ENCODE measurements around the gene ATRNL1. TPM values are rescaled to one million over a fixed set of nuclear protein-coding genes. Genes with fewer than 3 reads are reported as not detected.

Gene ATRNL1
- total RNA-seq, 4 donors from 2014 or later = 0.44 to 1.4 (median 1.1) TPM

GRCh38 chr10:115422624-115423023, 329.5 kb downstream of the ATRNL1 start:
- Histone ChIP-seq H3K9me3 (peaks cover 5% of the 10 kb centered on the region), H3K27me3 (no peaks in the 10 kb centered on the region), H3K36me3 (no peaks in the 10 kb centered on the region), H3K27ac (no peak overlapping the region), H3K4me1 (no peaks in the 10 kb centered on the region), H3K4me3 (no peak overlapping the region)
- no peak for DNase-seq (ENCODE audit: low spot score in 2 of 2)
- 73% methylated on average over 1 of the region's 1 CpG for WGBS
- TF ChIP-seq POLR2A (IDR thresholded peaks at IDR 0.05) (no peak), POLR2AphosphoS5 (IDR thresholded peaks at IDR 0.05) (no peak), EP300 (IDR thresholded peaks at IDR 0.05) (no peak), CTCF (IDR thresholded peaks at IDR 0.05) (no peak)

DNA sequence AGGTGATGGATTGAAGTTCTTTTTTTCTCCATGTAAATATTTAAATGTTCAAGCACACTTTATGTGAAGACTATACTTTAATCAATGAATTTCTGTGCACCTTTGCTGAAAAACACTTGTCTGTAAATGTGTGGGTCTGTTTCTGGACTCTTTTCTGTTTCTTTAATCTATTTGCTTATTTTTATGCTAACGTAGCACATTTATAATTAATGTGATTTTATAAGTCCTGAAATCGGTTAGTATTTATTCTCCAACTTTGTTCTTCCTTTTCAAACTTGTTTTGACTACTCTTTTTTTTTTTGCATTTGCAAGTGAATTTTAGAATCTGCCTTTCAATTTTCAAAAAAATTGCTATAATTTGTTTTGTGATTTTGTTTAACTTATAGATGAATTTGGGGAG, 334.4 kb downstream of the ATRNL1 start:
- no peak overlapping the region for H3K27ac ChIP-seq
- no peak overlapping the region for H3K4me3 ChIP-seq
- no peaks in the 10 kb centered on the region for H3K27me3 ChIP-seq
- DNase-seq (ENCODE audit: low spot score in 2 of 2) = no peak
- no peak for TF ChIP-seq POLR2A (IDR thresholded peaks at IDR 0.05)
- TF ChIP-seq CTCF (IDR thresholded peaks at IDR 0.05) = no peak
- no peak for TF ChIP-seq EP300 (IDR thresholded peaks at IDR 0.05)
- no peak for TF ChIP-seq POLR2AphosphoS5 (IDR thresholded peaks at IDR 0.05)
- no peaks in the 10 kb centered on the region for H3K9me3 ChIP-seq
- H3K36me3 ChIP-seq = no peaks in the 10 kb centered on the region
- 84% methylated on average over 2 of the region's 2 CpGs for WGBS
- no peaks in the 10 kb centered on the region for H3K4me1 ChIP-seq

DNA sequence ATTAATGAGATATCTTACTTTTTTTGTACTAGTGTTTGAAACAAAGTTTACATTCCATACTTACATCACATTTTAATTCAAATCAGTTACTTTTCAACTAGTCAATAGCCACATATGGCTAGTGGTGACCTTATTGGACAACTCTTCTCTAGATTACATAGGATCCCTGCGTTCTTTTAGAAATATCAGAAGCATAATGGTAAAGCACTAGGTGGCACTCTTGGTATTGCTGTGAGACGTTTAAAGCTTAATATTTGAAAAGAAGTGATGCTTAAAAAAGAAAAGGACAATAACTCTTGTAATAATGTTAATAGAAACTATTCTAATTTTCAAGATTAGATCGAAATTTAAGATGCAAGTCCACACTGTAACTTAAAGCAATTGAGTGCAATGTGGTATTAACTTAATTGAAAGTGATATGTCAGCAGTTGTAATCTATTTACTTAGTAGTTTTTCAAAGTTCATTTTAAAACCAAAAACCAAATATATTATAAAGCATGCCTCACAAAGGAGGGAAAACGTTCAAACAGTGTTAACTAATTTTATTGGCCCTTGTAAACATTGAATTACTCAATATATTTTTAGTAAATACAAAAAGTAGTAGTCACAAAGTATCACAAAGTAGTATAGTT, 339.1 kb downstream of the ATRNL1 start:
- H3K27ac ChIP-seq = no peak overlapping the region
- H3K36me3 ChIP-seq = no peaks in the 10 kb centered on the region
- no peak overlapping the region for H3K4me3 ChIP-seq
- TF ChIP-seq CTCF (IDR thresholded peaks at IDR 0.05) (no peak), EP300 (IDR thresholded peaks at IDR 0.05) (no peak), POLR2A (IDR thresholded peaks at IDR 0.05) (no peak), POLR2AphosphoS5 (IDR thresholded peaks at IDR 0.05) (no peak)
- no peaks in the 10 kb centered on the region for H3K27me3 ChIP-seq
- 23% methylated on average over 4 of the region's 4 CpGs for WGBS
- no peak for DNase-seq (ENCODE audit: low spot score in 2 of 2)
- H3K4me1 ChIP-seq = no peaks in the 10 kb centered on the region
- no peaks in the 10 kb centered on the region for H3K9me3 ChIP-seq

DNA sequence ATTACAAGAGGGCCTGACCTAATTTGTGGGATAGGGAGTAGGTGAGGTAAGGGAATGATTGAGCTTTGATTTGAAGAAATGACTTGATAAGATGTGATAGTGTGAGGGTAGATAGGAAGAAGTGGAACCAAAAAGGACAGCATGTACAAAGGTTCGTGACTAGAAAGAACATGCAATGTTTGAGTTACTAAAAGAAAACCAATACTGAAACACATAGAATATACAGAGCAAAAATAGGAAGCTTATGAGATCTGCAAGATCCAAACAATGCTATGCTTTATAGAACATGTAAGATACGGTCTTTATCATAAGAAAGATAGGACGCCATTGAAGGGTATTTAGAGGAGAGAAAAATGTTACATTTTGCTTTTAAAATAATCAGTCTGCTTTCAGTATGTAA, 343.8 kb downstream of the ATRNL1 start:
- no peaks in the 10 kb centered on the region for H3K27me3 ChIP-seq
- 81% methylated on average over 3 of the region's 3 CpGs for WGBS
- H3K27ac ChIP-seq = no peak overlapping the region
- no peaks in the 10 kb centered on the region for H3K9me3 ChIP-seq
- H3K4me3 ChIP-seq = no peak overlapping the region
- no peak for TF ChIP-seq EP300 (IDR thresholded peaks at IDR 0.05)
- no peak for TF ChIP-seq POLR2AphosphoS5 (IDR thresholded peaks at IDR 0.05)
- no peak for TF ChIP-seq POLR2A (IDR thresholded peaks at IDR 0.05)
- TF ChIP-seq CTCF (IDR thresholded peaks at IDR 0.05) = no peak
- no peaks in the 10 kb centered on the region for H3K36me3 ChIP-seq
- no peak for DNase-seq (ENCODE audit: low spot score in 2 of 2)
- H3K4me1 ChIP-seq = no peaks in the 10 kb centered on the region

- H3K27ac ChIP-seq = no peak overlapping the region
- H3K9me3 ChIP-seq = no peaks in the 10 kb centered on the region
- TF ChIP-seq POLR2A (IDR thresholded peaks at IDR 0.05) = no peak
- TF ChIP-seq EP300 (IDR thresholded peaks at IDR 0.05) = no peak
- no peak for TF ChIP-seq CTCF (IDR thresholded peaks at IDR 0.05)
- TF ChIP-seq POLR2AphosphoS5 (IDR thresholded peaks at IDR 0.05) = no peak
- H3K4me1 ChIP-seq = no peaks in the 10 kb centered on the region
- WGBS = 61% methylated on average over 2 of the region's 2 CpGs
- H3K4me3 ChIP-seq = no peak overlapping the region
- no peaks in the 10 kb centered on the region for H3K36me3 ChIP-seq
- no peaks in the 10 kb centered on the region for H3K27me3 ChIP-seq
- no peak for DNase-seq (ENCODE audit: low spot score in 2 of 2)
These were observed 348.9 kb downstream of the ATRNL1 start for GRCh38 chr10:115441907-115442545.

Measured in suprapubic skin (tissue), 4 donors.